Thyroid gland (tissue), 4 donors: ENCODE data around the gene CUL5.
"Not testable (repeated sequence)": the region's sequence is repeated elsewhere in the genome, so short reads cannot be mapped to it uniquely, and the experiment has no call there.

Experiments
- POLR2A ChIP-seq, 2 donors: fragments of 450-650 bp; IDR thresholded peaks; one replicate each; pipeline ENCODE4 v1.6.1; 2017; ENCODE audit warnings: antibody characterized with exemption in 2 of 2, mild to moderate bottlenecking in 2 of 2, moderate library complexity in 1 of 2
- TF ChIP-seq, protein P1 (sequence below), 6 experiments: fragments of 200-600 bp in 3 of 6; fragments of 450-650 bp in 3 of 6; sonication (generic) in 3 of 6; IDR thresholded peaks; one replicate each; pipeline ENCODE4 v1.5.1; 2016 to 2019; ENCODE audit warnings: antibody characterized with exemption in 6 of 6, mild to moderate bottlenecking in 2 of 6, inconsistent platforms in 1 of 6, moderate library complexity in 1 of 6

DNA sequence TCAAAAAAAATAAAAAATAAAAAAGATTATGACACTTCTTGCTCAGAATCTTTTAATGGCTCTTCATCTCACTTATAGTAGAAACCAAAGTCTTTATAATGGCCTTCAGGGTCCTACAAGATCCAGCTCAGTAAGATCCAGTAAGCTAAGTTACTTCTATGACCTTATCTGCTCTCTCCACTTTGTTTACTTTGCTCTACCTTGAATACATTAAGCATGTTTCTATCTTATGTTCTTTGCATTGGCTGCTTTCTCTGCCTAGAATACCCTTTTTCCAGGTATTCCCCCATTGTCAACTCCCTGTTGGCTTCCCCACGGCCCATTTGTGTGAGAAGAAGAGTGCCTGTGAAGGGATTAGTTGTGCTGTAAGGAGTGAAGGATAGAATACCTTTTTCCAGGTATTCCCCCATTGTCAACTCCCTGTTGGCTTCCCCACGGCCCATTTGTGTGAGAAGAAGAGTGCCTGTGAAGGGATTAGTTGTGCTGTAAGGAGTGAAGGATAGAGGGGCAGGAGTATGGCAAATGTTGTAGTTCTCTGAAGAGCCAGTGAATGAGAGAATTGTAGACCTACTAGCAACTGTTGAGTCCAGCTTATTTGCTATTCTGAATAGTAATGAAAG, 20.2 kb downstream of the CUL5 start:
- TF ChIP-seq, protein P1, sequence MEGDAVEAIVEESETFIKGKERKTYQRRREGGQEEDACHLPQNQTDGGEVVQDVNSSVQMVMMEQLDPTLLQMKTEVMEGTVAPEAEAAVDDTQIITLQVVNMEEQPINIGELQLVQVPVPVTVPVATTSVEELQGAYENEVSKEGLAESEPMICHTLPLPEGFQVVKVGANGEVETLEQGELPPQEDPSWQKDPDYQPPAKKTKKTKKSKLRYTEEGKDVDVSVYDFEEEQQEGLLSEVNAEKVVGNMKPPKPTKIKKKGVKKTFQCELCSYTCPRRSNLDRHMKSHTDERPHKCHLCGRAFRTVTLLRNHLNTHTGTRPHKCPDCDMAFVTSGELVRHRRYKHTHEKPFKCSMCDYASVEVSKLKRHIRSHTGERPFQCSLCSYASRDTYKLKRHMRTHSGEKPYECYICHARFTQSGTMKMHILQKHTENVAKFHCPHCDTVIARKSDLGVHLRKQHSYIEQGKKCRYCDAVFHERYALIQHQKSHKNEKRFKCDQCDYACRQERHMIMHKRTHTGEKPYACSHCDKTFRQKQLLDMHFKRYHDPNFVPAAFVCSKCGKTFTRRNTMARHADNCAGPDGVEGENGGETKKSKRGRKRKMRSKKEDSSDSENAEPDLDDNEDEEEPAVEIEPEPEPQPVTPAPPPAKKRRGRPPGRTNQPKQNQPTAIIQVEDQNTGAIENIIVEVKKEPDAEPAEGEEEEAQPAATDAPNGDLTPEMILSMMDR (IDR thresholded peaks at IDR 0.05), result not testable (repeated sequence)
- TF ChIP-seq POLR2A (IDR thresholded peaks at IDR 0.05), result not testable (repeated sequence)
